HG03520 (cell line): ENCODE measurements around the gene ISG20L2.
A peak's percentile ranks its signal among the peaks of the same experiment; 100 is the strongest.

Source experiments
- ATAC-seq: cut with Tn5 transposase; IDR thresholded peaks from one replicate; pipeline ENCODE4 v1.9.1; 2021; ENCODE audit warnings: mild to moderate bottlenecking, moderate library complexity; ENCODE audit not compliant: unreplicated experiment

ISG20L2 gene

DNA sequence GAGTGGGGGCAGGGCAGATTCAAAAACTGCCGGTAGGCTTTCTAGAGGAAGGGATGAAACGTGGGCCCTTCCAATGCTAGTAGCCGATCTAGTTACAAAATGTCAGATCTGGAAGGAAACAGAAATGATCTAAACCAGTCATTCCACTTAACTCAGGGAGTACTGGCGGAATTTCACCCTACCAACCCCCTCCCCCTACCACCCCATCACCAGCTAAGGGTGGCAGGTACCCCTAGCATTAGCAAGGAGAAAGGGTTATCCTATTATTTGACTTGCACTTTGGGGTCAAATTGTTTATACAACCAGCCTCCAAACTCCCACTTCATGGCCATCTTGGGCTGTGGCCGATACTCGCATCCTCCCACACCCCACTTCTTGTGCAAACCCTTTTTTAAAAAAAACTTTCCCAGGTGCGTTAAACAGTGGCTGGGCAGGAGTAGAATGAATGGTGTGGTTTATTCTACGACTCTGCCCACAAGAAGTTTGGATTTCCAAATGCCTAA, 13.0 kb upstream of the ISG20L2 start:
- ATAC-seq: no peak

GRCh38 chr1:156740741-156741480, 12.3 kb upstream of the ISG20L2 start, which contains the start of gene MRPL24:
MRPL24 (minus strand) TSS chr1:156741088; CDS start chr1:156738704, 2,384 bp downstream.
- ATAC-seq: peak; percentile 83

- ATAC-seq: no peak
These were observed 11.7 kb upstream of the ISG20L2 start for GRCh38 chr1:156740237-156740740.

DNA sequence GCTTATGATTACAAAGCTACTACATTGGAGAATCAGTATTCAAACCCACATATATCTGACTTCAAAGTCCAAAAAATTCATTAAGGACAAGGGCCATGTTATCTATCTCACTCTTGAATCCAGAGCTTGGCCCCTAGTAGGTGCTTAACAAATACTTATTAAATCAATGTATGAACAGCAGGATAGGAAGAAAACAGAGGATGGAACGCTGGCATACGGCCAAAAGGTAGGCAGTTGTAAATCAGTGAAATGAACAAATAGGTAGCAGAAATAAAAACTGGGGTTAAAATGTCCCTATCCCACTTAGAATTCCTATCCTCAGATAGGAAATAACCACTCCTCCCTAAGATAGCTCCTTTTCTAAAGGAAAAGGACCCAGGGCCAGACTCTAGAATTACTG, 10.3 kb upstream of the ISG20L2 start:
- ATAC-seq: no peak

- no peak for ATAC-seq
These were observed 9.8 kb upstream of the ISG20L2 start for GRCh38 chr1:156738407-156738806.

DNA sequence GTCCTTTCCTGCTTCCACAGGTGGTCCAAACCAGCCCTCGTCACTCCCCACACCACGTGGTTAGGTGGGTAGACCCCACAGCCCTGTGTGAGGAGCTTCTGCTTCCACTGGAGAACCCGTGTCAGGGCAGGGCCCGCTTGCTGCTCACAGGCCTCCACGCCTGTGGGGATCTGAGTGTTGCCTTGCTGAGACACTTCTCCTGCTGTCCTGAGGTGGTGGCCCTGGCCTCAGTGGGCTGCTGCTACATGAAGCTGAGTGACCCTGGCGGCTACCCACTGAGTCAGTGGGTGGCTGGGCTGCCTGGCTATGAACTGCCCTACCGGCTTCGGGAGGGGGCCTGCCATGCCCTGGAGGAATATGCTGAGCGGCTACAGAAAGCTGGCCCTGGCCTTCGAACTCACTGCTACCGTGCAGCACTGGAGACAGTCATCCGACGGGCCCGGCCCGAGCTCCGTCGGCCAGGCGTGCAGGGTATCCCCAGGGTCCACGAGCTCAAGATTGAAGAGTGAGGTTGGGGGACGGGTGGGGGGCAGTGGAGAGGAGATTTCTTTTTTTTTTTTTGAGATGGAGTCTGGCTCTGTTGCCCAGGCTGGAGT, 5.5 kb upstream of the ISG20L2 start:
- ATAC-seq: no peak

DNA sequence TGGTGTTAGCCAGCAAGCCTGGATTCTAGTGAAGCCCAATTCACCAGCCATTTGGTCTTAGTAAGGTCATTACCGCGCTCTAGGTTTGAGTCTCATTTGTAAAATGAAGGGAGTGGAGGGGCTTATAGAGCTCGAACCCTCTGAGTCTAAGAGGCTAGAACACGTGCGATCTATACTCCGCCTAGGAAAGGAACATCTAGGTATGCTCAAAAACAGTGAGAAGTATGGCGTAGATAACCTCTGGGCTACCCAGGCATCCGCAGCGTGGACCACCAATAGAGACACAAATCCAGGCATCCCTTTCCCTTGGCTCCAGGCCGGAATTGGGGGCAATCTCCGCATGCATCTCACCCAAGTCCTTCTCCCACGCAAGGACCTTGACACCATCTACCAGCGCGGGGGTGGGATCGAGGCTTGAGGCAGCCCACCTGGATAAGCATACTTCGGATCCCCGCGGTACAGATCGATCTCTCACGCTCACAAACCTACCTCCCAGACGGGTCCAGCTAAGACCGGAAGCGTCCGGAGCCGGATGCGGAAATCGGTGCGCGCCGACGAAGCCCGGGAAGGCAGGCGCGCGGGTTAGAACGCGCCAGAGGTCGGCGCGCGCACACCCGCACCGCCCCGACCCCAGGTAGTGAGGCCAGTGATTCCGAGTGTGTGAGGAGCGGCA, 504 bp downstream of the ISG20L2 start, which contains the start of gene METTL25B:
METTL25B (plus strand) TSS at position 544 of the 673 bp plus-strand sequence. CDS start 636 bp downstream, outside the sequence.
- ATAC-seq: peak; percentile 45

DNA sequence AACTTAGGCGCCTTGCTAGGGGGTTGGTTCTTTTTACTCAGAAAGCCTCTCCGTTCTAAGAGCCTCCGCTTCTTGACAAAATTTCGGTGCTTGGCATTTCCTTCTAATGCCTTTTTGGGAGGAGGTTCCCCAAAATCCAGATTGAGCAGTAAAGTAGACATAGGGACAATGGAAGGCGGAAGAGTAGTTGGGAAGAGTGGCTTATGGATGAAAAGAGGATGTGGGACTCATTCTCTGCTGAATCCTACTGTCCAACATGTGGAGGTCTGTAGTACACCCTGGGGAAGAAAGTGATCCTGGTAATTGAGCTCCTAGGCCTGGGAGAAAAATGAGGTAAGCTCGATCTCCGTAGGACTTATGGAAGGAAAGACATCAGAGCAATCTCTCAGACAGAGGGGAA, 1.1 kb downstream of the ISG20L2 start:
- ATAC-seq: no peak

DNA sequence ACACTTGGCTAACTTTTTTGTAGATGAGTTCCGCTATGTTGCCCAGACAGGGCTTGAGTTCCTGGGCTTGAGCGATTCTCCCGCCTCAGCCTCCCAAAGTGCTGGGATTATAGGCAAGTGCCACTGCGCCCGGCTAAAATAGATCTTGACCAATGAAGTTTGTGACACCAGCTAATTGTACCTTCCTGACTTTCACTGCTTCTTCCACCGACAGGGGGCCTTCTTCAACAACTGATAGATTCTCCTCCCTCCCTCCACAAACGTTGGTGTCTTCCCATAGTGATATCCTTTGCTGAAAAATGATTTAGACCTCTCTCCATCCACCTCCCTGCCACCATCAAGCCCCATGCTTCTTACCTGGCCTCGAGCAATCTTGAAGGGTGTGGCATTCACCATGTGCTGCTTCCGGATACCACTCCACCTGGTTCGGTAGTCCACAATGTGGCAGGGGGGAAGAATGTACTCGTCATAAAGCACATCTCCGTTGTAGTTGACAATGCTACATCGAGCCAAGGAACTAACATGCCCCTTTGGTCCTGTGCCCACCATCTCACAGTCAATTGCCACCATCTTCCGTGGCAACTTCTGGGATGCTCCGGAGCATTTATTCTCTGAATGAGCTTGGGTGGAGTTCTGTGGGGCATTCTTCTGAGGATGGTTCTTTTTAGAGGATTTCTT, 1.9 kb downstream of the ISG20L2 start:
- ATAC-seq: no peak

DNA sequence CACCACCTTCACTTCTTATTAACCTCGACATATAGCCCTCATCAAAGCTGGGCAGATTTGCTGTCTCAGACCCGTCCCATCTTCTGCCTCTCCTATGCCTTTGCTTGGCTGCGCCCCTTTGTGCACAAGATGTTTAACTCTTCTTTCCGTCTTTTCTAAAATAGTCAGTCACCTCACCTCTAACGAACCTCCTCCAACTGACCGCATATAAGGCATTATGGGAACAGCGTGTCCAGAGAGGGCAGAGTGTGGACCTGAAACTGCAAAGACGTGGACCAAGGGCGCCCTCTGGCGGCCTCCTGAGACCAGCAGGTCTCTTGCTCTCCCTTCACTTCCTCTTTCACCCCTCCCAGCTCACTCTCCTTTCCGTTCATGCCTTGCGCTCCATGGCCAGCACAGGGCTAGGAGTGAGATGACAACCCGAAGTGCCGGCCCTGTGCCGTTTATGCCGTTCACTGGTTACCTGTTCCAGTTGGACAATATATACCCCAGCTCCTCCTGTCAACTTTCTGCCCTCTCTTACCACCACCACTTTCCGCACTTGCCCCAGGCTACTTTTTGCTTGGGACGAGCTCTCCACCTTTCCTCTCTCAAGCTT, 2.8 kb downstream of the ISG20L2 start:
- ATAC-seq: peak; percentile 32

DNA sequence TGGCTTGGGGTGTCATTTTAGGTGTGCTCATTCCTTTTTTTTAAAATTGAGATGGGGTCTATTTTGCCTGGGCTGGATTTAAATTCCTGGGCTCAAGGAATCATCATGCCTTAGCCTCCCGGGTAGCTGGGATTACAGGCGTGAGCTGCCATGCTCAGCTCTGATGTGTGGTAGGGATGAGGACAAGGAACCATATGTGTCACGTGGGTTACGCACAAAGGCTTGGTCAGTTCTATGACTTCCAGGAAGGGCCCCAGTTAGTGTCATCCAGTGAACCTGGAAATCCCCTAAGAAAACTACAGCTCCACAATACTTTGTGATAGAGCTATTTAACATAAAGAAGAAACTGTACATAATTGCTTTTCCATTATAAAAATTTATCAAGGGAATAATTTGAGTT, 7.0 kb downstream of the ISG20L2 start:
- no peak for ATAC-seq

- ATAC-seq: no peak
These were observed 7.4 kb downstream of the ISG20L2 start for GRCh38 chr1:156721131-156721530.

DNA sequence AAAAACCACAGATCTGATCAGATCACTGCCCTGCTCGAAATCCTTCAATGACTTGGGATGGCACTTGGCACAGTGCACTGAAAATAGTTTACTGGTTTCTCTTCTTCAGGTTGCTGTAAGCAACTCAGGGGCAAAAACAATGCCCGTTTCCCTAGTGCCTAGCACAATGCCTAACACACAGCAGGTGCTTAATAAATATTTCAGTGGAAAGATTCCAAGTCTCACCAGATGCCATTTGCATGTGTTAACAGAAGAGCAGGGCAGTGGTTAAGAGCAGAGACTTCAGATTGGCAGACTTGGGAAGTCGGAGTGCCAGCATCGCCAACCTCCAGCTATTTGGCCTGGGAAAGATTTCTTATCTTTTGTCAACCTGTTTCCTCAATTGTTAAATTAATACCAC, 11.2 kb downstream of the ISG20L2 start:
- ATAC-seq: no peak

DNA sequence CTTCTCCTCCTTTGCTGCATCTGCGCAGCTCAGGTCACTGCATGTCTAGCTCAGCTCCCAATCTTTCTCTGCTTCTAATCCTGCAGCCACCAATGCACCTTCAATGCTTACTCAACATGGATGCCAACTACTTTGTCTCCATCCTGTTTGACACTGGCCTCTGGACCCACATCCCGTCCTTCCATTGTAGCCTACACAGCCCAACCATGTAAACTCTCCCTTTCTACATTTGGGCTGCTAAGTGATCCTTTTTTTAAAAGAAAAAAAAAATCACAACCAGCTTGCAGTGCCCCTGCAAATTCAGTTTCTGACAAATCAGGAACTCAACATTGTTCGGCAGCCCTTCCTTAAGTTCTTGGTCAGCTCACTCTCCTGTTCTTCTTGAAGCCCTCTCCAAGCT, 13.7 kb downstream of the ISG20L2 start:
- no peak for ATAC-seq

- no peak for ATAC-seq
These were observed 15.9 kb downstream of the ISG20L2 start for GRCh38 chr1:156712626-156713025.

DNA sequence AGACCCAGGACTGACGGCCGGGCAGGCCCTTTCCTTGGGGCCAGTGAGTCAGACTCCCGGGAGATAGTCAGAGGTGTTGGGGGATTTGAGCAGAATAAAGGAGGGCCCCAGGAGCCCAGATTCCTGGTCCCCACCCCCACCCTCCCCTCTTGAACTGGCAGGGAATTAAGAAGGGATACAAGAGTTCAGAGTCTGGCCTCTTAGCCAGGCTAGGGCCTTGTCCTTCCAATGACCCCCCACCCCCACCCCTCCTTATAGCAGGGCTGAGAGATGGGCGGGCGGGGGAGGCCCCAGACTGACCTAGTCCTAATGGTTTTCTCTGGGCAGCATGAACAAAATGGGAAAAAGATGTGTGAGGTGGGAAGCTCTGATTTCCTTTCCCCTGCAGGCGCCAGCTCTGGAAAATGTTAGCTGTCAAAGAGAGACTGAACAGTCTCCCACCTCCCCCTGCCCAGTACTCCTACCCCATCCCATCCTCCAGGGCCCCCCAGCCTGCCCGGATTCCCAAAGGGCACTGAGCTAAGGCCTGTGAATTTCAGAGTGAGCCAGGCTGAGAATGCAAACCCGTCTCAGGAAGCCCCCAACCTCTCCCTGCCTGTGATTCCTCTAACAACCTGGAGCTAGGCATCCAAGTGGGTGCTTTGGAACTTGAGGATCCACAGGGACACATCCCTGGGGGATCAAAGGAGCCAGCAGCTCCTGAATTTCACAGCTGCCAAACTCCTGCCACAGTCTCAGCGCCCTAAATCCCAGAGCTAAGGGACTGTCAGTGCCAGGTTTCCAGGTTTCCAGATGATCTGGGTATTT, 17.4 kb downstream of the ISG20L2 start:
- no peak for ATAC-seq

DNA sequence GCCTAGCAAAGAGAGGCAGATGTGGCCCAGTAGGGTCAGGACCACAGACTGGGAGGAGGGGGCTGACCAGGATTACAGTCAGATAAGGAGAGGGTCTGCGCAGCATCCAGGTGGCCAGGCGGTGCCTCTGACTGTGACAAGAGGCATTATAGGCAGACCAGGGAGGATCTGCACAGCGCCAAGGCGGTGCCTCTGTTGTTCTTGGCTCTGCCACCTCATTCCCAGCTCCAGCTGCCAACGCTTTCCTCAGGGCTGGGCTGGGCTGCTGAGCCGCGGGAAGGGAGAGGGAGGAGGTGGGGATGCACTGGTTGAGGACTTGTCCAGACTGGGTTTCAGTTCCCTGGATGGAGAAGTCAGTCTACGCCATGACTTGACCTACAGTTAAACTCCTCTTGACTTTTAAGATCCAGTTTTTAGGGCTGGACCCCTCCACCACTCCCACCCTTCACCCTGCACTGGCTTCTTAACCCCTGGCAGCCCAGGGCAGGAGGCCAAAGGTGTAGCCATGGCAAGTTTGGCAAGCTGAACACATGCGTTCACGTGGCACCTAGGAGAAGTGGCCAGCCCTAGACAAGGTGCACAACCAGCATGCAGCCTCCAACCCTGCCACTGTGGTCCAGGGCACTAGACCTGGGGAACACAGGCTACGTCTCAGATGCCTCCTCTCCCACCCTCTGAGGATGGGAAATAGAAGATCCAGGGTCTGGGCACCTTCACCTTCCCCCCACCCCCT, 18.6 kb downstream of the ISG20L2 start:
- no peak for ATAC-seq

DNA sequence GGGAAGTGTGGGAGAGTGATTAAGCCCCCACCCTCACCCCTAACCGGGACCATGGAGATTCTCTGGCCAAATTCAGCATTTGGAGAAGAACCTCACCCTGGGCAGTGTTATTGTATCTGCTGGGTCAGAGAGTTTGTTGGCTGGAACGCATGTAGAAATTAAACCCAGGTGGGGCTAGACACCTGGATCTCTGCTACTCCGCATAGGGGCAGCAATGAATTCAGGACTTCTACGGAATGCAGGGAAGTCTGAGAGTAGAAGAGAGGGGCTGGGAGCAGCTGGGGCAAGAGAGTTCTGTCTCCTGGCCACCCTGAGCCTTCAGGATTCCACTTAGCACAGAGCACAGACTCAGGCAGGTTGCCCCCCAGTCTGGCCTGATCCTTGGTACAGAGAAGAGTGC, 19.5 kb downstream of the ISG20L2 start:
- no peak for ATAC-seq

- no peak for ATAC-seq
These were observed 20.3 kb downstream of the ISG20L2 start for GRCh38 chr1:156708218-156708661.
